Measurements from ENCODE around the gene TBC1D22A.

TBC1D22A gene

DNA sequence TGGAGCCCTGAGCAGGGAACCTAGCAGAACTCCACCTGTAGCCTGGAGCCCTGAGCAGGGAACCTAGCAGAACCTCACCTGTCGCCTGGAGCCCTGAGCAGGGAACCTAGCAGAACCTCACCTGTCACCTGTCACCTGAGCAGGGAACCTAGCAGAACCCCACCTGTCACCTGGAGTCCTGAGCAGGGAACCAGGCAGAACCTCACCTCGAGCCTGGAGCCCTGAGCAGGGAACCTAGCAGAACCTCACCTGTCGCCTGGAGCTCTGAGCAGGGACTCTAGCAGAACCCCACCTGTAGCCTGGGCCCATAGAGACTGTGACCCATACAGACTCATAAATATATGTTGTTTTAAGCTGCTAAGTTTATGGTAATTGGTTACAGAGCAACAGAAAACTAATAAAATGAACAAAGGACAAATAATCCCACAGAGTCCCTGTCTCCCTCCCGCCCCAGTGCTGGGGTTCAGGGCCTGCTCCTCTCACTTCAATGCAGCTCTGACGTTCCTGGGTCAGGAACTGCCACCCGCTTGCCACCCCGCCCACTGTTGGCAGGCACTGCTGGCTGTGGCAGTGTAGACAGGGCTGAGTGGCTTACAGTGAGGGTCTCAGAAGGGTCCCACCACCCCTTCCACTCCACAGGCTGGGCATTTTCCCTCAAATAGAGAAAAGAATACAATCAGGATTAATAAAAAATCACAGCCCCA is 259.1 kb downstream of the TBC1D22A start:
- DNase-seq: no peak

DNA sequence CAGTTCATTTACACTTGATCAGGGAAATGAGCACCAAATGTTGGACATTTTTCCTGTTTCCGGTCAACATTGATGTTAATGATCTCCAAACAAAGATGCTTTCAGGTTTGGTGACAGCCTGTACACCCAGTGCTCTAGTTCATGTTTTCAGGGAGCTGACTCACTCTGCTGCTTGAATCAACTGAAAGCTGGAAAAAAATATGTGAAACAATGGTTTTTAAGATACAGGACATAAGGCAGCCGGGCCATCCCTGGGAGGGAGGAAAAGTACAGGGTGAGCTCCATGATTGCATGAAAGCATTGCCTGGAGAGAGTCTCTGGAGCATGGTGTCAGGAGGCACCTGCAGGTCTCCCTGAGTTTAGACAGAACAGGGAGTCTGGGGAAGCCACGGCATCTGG is 259.6 kb downstream of the TBC1D22A start:
- DNase-seq: no peak

GRCh38 chr22:47022475-47022874 is 260.0 kb downstream of the TBC1D22A start:
- no peak for DNase-seq

GRCh38 chr22:47023871-47024270 is 261.4 kb downstream of the TBC1D22A start:
- DNase-seq: no peak

DNA sequence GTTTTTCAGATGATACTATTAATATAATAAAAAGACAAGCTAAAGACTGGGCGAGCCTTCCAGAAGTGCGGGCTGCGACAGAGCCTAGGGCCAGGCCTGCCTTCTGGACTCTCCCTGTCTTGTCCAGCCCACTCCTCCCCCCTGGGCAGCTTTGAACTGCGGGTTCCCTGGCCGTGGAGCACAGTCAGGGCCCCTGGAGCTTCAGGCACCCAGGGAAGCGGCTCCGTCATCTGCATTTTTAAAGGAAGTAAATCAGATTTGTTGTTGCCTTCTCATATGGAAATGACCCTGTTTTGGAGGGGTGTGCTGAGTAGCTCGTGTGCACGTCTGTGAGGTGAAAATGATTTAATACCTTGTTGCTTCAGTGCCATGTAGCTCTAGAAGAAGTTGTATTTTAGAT is 265.3 kb downstream of the TBC1D22A start:
- DNase-seq: no peak

DNA sequence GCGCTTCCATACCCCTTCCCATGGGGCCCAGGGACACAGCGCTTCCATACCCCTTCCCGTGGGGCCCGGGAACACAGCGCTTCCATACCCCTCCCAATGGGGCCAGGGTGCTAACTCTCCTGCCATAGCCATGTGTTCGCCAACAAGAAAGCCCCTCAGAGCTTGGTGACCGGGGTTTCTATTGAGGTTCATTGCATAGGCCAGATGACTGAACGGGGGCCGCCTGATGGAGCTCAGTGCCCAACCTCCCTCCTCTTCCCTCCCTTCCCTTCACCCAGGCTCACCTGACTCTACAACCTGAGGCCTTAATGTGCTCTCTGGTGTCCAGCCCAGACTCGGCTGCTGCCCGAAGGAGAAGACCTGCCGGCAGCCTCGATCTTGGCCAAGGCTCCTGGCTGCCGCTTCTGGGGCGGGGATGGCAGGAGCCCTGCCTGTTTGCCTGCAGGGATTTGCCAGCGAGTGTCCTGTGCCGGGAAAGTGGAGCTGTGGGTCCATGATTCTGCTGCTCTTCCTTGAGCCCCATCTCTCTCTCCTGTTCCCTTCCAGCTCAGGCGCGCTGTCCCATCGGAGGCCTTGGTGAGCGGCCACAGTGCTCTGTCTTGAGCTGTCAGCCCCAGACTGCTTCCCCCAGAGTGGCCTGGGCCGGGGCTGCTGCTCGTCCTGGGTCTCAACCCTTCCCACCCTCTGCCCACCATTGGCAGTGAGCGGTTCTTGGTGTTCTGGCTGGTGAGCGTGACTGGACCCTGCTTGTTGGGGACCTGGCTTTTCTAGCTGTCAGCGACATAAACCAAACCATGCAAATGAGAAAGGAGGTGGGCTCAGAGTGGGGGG is 267.0 kb downstream of the TBC1D22A start:
- DNase-seq: no peak

DNA sequence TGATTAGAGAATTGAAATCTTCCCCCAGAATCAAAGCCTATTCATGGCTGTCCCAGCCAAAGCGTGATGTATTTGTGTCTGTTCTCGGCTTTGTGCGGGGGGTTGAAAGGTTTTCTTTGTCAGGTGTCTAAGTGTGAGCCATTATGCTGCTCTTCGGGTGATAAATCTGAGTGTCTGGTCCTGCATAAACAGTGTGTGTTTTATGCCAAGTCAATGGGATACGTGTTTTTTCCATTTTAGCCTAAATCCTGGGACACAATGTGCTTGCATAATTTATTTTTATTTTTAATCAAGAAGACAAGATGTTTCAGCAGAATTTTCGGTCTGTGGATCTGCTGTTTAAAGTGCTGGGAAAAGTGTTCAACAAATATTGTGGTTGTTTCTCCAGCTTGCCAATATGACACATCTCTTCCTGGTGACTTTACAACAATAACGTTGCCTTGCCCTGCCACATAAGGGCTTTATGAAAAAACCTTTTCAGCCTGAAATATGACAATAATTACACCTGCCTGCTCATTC is 267.8 kb downstream of the TBC1D22A start:
- no peak for DNase-seq

- DNase-seq: no peak
Observed at GRCh38 chr22:47030881-47031627, 268.6 kb downstream of the TBC1D22A start.

- no peak for DNase-seq
Observed at GRCh38 chr22:47031628-47031915, 269.1 kb downstream of the TBC1D22A start.

DNA sequence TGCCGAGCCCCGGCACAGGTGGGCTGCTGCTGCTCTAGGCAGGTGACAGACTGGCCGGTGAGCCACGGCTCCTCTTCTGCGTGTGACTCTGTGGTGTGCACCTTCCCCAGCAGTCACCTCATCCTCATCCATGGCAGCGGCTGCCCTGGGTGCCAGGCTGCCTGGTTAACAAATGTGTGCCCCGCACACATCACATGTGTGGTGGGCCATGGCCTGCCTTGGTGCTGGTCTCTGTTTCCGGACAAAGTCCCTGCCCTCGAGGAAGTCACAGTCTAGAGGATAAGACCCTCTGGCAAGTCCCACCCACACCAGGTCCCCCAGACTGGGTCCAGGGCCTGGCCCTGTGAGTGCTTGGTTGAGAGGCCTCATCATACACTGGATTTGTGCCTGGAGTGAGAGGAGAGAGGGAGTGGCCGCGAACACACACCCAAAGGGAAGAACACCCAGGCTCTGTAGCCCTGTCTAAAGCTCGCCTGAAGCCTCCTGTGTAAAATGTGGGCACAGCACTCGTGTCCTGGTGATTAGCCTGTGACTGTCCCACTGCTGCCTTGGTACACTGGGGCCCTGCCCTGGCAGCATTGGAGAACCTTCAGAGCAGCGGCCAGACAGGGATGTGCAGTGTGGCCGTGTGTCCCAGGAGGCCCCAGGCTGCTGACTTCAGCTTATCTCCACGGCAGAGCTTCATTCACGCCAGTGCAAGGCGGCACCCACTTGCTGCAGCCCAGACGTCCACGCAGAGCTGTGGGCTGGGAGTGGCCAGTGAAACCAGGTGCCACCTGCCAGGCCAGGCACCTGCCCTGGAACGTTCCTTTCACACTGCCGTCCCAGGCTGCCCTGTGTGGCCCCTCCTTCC is 269.9 kb downstream of the TBC1D22A start:
- DNase-seq: no peak

DNA sequence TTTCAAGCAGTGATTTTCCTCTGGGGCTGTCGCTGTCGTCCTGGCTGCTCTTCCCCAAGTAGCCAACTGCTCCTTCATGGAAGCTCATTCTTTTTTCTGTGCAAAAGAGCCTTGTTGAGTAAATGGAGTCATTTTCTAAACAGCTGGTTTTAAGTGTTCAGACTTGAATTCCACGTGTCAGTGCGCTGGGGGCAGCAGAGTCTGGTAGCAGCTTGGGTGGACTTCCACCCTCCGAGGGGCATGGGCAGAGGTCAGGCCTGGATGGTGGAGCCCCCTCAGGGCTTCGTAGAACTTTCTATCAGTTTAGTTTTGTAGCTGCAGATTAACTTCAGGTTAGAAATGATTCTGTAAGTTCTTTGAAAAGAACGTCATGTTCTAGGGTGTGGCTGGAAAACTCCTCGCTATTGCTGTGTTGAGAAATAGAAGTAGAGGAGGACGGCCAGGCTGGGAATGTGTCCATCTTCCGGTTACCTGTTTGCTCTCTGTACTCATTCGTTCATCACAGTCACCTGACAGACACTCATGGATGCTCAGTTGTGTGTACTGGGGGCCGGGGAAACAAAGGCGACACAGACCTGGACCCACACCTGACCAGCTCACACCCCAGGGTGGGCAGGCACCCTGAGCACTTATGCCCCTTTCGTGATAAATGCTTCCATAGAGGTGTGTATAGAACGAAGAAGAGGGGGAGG is 270.7 kb downstream of the TBC1D22A start:
- DNase-seq: no peak

- DNase-seq: no peak
Observed at GRCh38 chr22:47033648-47034000, 271.2 kb downstream of the TBC1D22A start.

GRCh38 chr22:47034076-47034808 is 271.8 kb downstream of the TBC1D22A start:
- no peak for DNase-seq

GRCh38 chr22:47034905-47035419 is 272.5 kb downstream of the TBC1D22A start:
- DNase-seq: no peak

DNA sequence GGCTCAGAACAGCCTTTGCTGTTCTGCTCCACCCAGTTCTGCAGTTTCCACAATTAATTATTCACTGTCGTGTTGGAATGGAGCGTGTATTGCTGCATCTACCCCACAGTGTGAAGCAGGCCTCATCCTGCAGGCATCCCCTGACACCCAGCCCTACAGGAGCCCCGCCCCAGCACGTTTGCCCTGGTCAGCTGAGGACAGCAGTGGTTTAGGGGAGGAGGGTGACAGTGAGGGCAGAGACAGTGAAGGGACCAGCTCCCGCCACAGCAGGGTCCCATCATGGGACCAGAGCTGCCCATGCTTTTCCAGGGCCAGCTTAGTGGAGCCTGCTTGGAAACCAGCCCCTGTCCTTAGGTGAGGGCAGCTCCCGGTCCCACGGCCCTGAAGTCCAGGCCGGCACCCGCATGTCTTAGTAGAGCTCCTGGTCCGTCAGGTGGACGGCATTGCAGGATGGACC is 273.0 kb downstream of the TBC1D22A start:
- no peak for DNase-seq

GRCh38 chr22:47036352-47036751 is 273.9 kb downstream of the TBC1D22A start:
- no peak for DNase-seq

DNA sequence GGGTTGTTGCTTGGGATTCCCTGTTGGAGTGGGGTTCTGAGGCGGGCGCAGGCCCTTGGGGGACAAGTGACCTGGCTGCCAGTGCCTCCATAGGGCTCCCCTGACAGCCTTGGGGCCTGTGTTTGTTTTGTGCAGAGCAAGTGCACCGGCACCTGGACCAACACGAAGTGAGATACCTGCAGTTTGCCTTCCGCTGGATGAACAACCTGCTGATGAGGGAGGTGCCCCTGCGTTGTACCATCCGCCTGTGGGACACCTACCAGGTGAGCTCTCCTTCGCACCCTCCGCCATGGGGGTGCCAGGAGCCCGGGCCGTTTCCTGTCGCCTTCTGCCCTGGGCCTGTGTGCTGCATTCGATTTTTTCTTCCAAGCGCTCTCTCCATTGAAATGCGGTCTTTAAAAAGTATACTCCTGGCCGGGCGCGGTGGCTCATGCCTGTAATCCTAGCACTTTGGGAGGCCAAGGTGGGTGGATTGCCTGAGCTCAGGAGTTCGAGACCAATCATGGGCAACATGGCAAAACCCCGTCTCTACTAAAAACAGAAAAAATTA is 274.6 kb downstream of the TBC1D22A start:
- DNase-seq: no peak

- DNase-seq: no peak
Observed at GRCh38 chr22:47038206-47038835, 275.9 kb downstream of the TBC1D22A start.

DNA sequence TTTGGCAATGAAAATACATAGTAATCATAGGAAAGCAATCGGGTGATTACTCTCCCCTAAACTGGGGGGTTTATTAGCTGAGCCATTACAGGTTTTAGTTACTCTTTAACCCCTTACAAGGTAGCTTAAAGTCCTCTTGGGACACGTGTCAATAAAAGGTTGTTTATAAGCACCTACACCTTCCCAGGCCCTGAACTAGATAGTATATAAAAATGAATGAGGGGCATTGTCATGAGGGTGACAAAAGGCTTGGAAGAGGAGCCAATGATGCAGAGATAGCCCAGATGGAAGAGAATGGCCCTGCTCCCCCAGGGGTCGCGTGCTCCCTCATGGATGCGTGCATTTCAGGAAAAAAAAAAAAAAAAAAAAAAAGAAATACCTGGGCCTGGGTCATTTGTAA is 276.9 kb downstream of the TBC1D22A start:
- DNase-seq: no peak
